ENCODE measurements around the gene EDN2.
A peak's percentile ranks its signal among the peaks of the same experiment; 100 is the strongest.

Gene EDN2

GRCh38 chr1:41434748-41435449 lies 49.6 kb downstream of the EDN2 start:
- DNase-seq: no peak

DNA sequence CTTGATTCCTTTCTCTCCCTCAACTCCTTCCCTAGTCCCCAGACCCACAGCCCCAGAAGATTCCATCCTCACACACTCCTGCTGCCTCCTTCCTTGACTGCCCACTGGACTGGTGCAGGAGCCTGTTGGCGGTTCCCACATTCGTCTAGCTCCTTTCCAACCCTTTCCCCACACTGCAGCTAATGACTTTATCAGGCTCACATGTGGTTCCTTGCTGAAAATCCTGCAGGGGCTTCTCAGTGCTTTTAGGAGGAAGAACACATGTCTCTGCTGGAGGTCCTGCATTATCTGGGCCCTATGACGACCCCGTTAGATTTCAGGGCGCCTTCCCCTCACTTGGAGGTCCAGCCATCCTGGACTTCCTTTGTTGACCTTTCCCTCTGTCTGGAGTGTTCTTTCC lies 50.2 kb downstream of the EDN2 start:
- no peak for DNase-seq

DNA sequence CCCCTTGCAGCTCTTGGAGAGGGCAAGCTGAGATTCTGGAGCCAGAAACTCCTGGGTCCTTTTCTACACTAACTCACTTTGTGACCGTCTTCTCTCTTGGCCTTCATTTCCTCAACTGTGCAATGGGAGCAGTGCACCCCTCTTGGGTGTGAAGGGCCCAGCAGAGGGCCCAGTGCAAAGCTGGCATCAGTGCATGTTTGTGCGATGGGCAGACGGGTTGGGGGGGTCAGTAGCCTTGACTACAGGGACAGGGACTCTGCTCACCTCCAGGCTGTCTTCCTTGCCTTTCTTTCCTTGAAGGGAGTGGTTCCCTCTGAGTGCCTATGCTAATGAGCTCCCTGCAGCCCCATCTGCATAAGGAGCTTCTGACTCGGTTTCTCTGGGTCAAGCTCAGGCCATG lies 51.0 kb downstream of the EDN2 start:
- no peak for DNase-seq

- peak; percentile 87 for DNase-seq
These were observed 51.8 kb downstream of the EDN2 start for GRCh38 chr1:41432481-41433280.

- no peak for DNase-seq
These were observed 52.8 kb downstream of the EDN2 start for GRCh38 chr1:41431490-41432350.

DNA sequence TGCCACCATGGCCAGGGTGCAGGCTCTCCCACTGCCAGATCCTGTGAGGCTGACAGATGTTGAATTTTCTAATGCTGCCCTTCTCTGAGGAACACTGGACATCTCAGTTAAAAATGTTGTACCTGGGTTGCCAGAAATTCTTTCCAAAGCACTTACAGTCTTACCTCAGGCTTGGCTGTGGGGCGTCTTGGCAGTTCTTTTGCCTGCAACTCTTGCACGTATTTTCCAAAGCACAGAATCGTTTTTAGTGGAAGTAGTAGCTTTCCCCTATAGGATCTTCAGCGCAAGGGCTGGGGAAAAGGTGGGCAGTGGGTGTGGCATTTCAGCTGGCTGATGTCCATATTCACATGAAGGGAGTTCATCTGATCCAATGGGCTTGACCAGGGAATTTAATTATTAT lies 53.9 kb downstream of the EDN2 start:
- no peak for DNase-seq

DNA sequence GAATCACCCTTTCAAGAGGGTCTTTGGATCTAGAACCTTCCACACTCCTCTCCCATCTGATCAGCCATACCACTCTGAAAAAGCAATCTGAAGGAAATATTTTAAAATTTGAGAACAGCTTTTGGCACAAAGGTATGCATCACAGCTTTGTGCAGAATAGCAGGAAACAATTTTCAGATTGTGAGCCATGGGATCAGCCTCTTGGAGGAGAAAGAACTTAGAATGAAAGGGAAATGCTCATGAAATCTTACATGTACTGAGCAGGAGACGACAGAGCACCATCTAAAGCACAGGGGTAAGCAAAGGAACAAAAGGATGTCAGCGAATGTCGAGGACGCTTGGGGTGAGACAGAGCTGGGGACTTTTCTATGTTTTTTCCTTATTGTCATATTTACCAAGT lies 54.4 kb downstream of the EDN2 start:
- DNase-seq: no peak

- no peak for DNase-seq
These were observed 54.8 kb downstream of the EDN2 start for GRCh38 chr1:41429641-41430035.

All from OCI-M1 (cell line).